ENCODE measurements around the gene FRAT1.

Gene FRAT1

GRCh38 chr10:97336942-97337831 is 18.1 kb downstream of the FRAT1 start (continued):
- TF ChIP-seq MZF1 (tag by site-specific recombination; IDR thresholded peaks at IDR 0.05; ENCODE audit: borderline replicate concordance): 0 out of 2 replicates have a peak, but pooled peaks have one; percentile 57
- no peak for TF ChIP-seq ZNF280D (tag by site-specific recombination; IDR thresholded peaks at IDR 0.05)
- peak; percentile 59 for TF ChIP-seq PRDM10 (tag by site-specific recombination; IDR thresholded peaks at IDR 0.05)
- peak; percentile 32; the same call in 1 of the 2 replicates for TF ChIP-seq KLF10 (tag by site-specific recombination; IDR thresholded peaks at IDR 0.05)
- no peak for TF ChIP-seq ATF2 (tag by site-specific recombination; IDR thresholded peaks at IDR 0.05; ENCODE audit: low read depth)
- TF ChIP-seq SALL2 (tag by site-specific recombination; IDR thresholded peaks at IDR 0.05; ENCODE audit: borderline replicate concordance): no peak
- peak; percentile 57 for TF ChIP-seq PRDM6 (tag by site-specific recombination; IDR thresholded peaks at IDR 0.05)
- no peak for TF ChIP-seq ZNF558 (tag by site-specific recombination; IDR thresholded peaks at IDR 0.05)
- no peak for TF ChIP-seq ZNF174 (tag by site-specific recombination; IDR thresholded peaks at IDR 0.05)
- no peak for TF ChIP-seq ZNF585B (tag by site-specific recombination; IDR thresholded peaks at IDR 0.05)
- TF ChIP-seq ZNF404 (tag by site-specific recombination; IDR thresholded peaks at IDR 0.05): no peak
- TF ChIP-seq ZBTB8A (tag by site-specific recombination; IDR thresholded peaks at IDR 0.05): peak; percentile 68
- no peak for TF ChIP-seq ZNF670 (tag by site-specific recombination; IDR thresholded peaks at IDR 0.05; ENCODE audit: low read depth)
- no peak for TF ChIP-seq ZNF488 (tag by site-specific recombination; IDR thresholded peaks at IDR 0.05)
- TF ChIP-seq ZNF629 (tag by site-specific recombination; IDR thresholded peaks at IDR 0.05): 0 out of 2 replicates have a peak, but pooled peaks have one; percentile 9
- TF ChIP-seq ZEB2 (tag by site-specific recombination; IDR thresholded peaks at IDR 0.05): no peak
- TF ChIP-seq ZIC2 (tag by site-specific recombination; IDR thresholded peaks at IDR 0.05): peak; percentile 79; the same call in 1 of the 2 replicates
- TF ChIP-seq GLIS2 (tag by site-specific recombination; IDR thresholded peaks at IDR 0.05): peak; percentile 38; the same call in 1 of the 2 replicates
- TF ChIP-seq PRDM2 (tag by site-specific recombination; IDR thresholded peaks at IDR 0.05; ENCODE audit: borderline replicate concordance): no peak
- TF ChIP-seq SCRT2 (tag by site-specific recombination; IDR thresholded peaks at IDR 0.05): 0 out of 2 replicates have a peak, but pooled peaks have one; percentile 47
- no peak for TF ChIP-seq ZNF501 (tag by site-specific recombination; IDR thresholded peaks at IDR 0.05)
